GM21447 (cell line): ENCODE results near the gene DHX34.
"Not testable (repeated sequence)": the region's sequence is repeated elsewhere in the genome, so short reads cannot be mapped to it uniquely, and the experiment has no call there.

Experiments
- ATAC-seq: cut with Tn5 transposase; IDR thresholded peaks from one replicate; pipeline ENCODE4 v1.9.1; 2021; ENCODE audit not compliant: unreplicated experiment

DHX34 gene

GRCh38 chr19:47363758-47364531, 14.8 kb downstream of the DHX34 start:
- no peak for ATAC-seq

GRCh38 chr19:47365455-47365854, 16.3 kb downstream of the DHX34 start:
- not testable (repeated sequence) for ATAC-seq

- no peak for ATAC-seq
Measured at GRCh38 chr19:47370045-47370611, 21.0 kb downstream of the DHX34 start.

- ATAC-seq, result no peak
Measured at GRCh38 chr19:47371261-47371660, 22.1 kb downstream of the DHX34 start.

GRCh38 chr19:47372603-47373002, 23.5 kb downstream of the DHX34 start:
- no peak for ATAC-seq

GRCh38 chr19:47373246-47374240, 24.4 kb downstream of the DHX34 start:
- ATAC-seq, result no peak

GRCh38 chr19:47374876-47375693, 26.0 kb downstream of the DHX34 start:
- no peak for ATAC-seq

- ATAC-seq, result no peak
Measured at GRCh38 chr19:47375694-47376588, 26.8 kb downstream of the DHX34 start.

- no peak for ATAC-seq
Measured at GRCh38 chr19:47376589-47377144, 27.6 kb downstream of the DHX34 start.

GRCh38 chr19:47377208-47377701, 28.1 kb downstream of the DHX34 start:
- no peak for ATAC-seq

GRCh38 chr19:47377801-47378200, 28.7 kb downstream of the DHX34 start:
- ATAC-seq, result no peak

GRCh38 chr19:47378246-47378645, 29.1 kb downstream of the DHX34 start:
- ATAC-seq, result no peak

- ATAC-seq, result no peak
Measured at GRCh38 chr19:47379381-47379938, 30.3 kb downstream of the DHX34 start.

- ATAC-seq, result no peak
Measured at GRCh38 chr19:47380559-47380958, 31.4 kb downstream of the DHX34 start.

- no peak for ATAC-seq
Measured at GRCh38 chr19:47381121-47381520, 32.0 kb downstream of the DHX34 start.

- no peak for ATAC-seq
Measured at GRCh38 chr19:47381653-47382279, 32.7 kb downstream of the DHX34 start.

- ATAC-seq, result not testable (repeated sequence)
Measured at GRCh38 chr19:47383890-47384289, 34.8 kb downstream of the DHX34 start.

- not testable (repeated sequence) for ATAC-seq
Measured at GRCh38 chr19:47384533-47384932, 35.4 kb downstream of the DHX34 start.
